GM12891 (cell line): Measurements from ENCODE around the gene TMEM9B.

ENCODE experiments used
- PAX5 ChIP-seq: IDR thresholded peaks from 2 replicates; pipeline ENCODE4 v1.6.1; 2011; ENCODE audit warnings: low read length, moderate library complexity, mild to moderate bottlenecking; ENCODE audit not compliant: insufficient read depth, severe bottlenecking
- POLR2A ChIP-seq: IDR thresholded peaks from 2 replicates; pipeline ENCODE4 v1.6.1; 2011; ENCODE audit warnings: low read depth, low read length, control low read depth
- POLR2AphosphoS5 ChIP-seq: IDR thresholded peaks from 2 replicates; pipeline ENCODE4 v1.6.1; 2011; ENCODE audit warnings: low read depth, low read length, control low read depth
- POU2F2 ChIP-seq: IDR thresholded peaks from 2 replicates; pipeline ENCODE4 v1.6.1; 2011; ENCODE audit warnings: low read depth, mild to moderate bottlenecking, control low read depth, low read length, moderate library complexity
- SPI1 ChIP-seq: IDR thresholded peaks from 2 replicates; pipeline ENCODE4 v1.6.1; 2011; ENCODE audit warnings: low read depth, low read length, control low read depth
- TAF1 ChIP-seq: IDR thresholded peaks from 2 replicates; pipeline ENCODE4 v1.6.1; 2011; ENCODE audit warnings: low read depth, low read length, control low read depth

- TF ChIP-seq TAF1, result no peak
- no peak for TF ChIP-seq POLR2A
- no peak for TF ChIP-seq POLR2AphosphoS5
- TF ChIP-seq PAX5, result no peak
- no peak for TF ChIP-seq SPI1
- TF ChIP-seq POU2F2, result no peak
Measured at GRCh38 chr11:9013373-9013772, 49.1 kb upstream of the TMEM9B start.
